GM21367 (cell line): ENCODE data around the gene CTTN.

ENCODE experiments used
- ATAC-seq: cut with Tn5 transposase; IDR thresholded peaks from one replicate; pipeline ENCODE4 v1.9.1; 2021; ENCODE audit not compliant: unreplicated experiment

CTTN gene

DNA sequence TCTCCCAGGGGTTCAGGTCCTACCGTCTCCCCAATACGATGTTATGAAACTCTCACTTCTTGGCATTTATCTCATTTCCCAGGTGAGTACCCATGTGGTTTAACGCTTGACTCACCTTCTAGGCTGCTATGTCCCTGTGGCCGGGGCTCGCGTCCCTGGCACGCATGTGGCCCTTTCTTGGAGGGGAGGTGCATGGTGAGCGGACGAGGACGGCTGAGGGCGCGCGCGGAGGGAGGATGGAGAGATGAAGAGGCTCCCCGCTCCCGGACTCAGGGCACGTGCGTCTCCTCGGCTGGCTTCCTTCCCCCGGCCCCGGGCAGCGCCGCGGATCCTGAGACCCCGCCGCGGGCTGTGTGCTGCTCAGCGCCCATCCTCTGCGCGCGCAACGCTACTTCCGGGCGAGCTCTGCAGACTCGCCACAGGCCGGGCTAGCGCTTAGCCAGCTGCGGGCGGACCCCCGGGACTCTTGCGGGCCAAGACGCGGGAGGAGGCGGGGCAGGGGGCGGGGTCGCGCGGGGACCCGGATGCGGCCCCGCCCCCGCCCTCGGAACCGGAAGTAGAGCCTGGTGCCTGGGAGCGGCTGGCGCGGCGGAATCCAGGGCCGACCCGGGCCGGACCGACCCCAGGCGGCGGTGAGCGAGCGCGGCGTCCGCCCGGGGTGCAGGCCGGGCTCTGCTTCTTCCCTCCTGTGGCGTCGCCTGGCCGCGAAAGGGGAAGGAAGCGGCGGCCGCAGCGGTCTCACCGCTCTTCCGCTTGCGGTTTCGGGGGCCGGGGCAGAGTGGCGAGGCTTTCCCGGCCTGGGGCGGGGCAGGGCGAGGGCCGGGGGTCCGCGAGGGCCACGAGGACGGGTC, at the start of gene CTTN:
Gene CTTN, plus strand, starts transcription at position 547 of the 851 bp plus-strand sequence. CDS start 8,769 bp downstream, outside the sequence.
- ATAC-seq: no peak

DNA sequence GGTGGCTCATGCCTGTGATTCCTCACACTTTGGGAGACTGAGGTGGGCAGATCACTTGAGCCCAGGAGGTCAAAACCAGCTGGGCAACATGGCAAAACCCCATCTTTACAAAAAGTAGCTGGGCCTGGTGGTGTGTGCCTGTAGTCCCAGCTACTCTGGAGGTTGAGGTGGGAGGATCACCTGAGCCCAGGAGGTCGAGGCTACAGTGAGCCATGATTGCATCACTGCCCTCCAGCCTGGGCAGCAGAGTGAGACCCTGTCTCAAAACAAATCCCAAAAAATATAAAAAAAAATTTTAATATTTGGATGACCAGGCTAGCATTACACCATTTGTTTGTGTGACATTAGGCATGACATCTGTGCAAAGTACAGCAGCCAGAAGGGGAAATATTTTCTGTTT, 49.7 kb upstream of the CTTN start:
- ATAC-seq: no peak

DNA sequence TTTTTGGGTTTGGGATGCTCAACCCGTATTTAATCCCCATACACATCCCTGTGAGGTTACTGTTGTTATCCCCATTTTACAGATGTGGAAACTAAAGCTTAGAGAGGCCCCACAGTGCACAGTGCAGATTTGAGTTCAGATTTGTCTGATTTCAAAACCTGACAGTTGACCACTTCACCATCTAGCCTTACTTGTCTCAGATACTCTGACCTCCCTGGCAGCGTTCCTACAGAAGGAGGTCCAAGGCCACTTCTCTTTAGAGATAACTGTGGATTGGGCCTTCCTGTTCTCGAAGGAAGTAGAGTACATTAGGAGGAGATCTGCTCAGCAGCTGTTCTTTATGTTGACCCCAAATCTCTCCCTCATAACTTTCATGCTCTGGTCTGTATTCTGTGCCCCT, 46.7 kb upstream of the CTTN start:
- ATAC-seq: no peak

DNA sequence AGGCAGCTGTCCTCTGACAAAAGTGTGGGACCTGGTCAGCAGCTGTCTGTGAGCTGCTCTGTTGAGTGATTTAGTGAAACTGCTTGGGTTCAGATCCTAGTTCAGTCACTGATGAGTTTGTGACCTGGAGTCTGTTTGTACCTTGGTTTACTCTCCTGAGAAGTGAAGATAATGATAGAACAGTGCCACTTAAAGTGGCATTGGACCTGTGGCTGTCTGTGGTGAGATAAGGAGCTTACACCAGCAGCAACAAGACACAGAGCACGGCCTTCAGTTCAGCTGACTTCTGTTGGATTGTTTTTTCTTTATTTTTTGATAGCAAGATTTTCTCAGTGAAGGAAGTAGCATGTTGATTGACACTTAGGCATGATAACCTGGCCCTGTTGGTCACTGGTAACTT, 46.2 kb upstream of the CTTN start:
- ATAC-seq: no peak

DNA sequence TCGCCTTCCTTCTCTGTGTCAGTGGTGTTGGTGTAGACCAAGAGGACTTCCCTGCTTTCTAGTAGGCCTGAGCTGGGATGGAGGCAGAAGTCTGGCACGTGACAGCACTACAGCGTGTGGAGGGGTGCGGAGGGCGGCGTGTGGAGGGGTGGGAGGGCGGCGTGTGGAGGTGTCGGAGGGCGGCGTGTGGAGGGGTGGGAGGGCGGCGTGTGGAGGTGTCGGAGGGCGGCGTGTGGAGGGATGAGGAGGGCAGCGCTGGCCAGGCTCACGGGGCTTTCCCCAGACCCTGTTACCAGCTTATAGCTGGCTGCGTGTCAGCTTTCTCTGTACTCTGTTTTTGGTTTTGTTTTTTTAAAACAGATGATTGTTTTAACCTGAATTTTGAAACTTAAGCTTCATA, 45.7 kb upstream of the CTTN start:
- ATAC-seq: no peak

DNA sequence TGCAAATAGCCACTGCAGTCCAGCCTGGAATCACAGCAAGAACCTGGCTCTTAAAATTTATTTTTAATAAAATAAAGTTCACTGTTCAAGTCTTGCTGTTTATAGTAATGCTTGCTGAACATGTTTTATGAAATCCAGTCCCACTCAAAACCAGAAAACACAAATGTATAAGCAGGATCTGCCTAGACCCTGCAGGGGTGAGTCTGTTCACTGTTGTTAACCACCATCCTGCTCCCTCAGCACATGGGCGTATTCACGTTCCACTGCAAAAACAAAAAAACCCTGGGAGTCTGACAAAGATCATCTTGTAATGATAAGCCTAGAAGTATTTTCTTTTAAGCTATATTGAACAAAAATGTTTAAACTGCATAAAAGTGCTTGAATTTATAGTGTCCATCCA, 45.0 kb upstream of the CTTN start:
- no peak for ATAC-seq

DNA sequence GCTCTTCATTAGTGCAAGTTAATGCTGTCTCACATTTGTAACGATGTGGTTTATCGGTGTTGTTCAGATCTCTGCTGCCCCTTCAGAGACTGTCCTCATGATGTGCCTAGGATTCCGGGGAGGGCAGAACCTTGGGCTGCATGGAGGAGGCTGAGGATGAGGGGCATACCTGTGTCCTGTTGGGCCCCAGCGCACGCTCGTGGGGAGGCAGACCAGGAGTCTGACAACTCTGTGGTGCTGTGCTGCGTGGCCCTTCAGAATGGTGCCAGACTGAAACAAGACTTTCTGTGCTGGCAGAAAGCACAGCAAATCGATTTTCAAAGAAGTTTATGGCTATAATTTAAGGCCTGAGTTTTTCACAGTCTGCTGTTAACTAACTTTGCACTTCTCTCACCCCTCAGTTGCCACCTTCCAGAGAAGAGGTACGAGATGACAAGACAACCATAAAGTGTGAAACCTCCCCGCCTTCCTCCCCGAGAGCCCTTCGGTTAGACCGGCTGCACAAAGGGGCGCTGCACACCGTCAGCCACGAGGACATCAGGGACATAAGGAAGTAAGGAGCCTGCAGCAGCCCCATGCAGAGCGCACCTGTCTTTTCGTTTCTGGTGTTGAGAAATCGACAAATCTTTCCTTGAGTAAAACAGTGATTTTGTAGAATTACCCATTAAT, 44.3 kb upstream of the CTTN start:
- no peak for ATAC-seq

DNA sequence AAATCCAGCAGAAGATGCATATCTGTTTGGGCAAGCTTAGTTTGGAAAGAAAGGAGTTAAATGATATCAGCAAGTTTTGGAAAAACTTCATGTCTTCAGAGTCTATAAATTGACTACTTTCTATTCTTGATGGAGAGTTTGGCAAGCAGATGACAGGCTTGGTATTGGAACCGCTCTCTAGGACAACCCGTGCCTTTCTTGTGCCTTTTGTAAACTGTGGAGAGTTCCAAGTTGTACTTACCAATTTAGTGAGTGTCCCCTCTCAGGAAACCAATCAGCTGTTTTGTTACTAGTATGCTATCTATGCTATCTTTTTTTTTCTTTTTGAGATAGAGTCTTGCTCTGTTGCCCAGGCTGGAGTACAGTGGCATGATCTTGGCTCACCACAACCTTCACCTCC, 43.7 kb upstream of the CTTN start:
- no peak for ATAC-seq

DNA sequence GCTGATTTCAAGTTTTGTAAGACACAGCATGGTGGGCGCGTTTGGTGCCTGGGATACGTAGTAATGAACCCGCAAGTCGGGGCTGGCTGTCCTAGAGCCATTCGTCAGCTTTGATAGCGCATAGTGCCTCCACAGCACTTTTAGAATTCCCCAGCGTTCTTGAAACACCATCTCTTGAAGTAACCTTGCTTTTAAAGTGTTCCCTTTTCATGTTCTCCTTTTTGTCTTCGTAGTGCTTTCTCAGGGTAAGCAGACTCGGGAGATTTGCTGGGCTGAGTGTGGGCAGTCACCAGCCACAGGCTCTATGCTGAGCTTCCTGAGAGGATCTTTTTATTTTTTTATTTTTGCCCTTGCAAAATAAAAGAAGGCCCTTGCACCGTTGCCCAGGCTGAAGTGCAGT, 39.6 kb upstream of the CTTN start:
- ATAC-seq: no peak

DNA sequence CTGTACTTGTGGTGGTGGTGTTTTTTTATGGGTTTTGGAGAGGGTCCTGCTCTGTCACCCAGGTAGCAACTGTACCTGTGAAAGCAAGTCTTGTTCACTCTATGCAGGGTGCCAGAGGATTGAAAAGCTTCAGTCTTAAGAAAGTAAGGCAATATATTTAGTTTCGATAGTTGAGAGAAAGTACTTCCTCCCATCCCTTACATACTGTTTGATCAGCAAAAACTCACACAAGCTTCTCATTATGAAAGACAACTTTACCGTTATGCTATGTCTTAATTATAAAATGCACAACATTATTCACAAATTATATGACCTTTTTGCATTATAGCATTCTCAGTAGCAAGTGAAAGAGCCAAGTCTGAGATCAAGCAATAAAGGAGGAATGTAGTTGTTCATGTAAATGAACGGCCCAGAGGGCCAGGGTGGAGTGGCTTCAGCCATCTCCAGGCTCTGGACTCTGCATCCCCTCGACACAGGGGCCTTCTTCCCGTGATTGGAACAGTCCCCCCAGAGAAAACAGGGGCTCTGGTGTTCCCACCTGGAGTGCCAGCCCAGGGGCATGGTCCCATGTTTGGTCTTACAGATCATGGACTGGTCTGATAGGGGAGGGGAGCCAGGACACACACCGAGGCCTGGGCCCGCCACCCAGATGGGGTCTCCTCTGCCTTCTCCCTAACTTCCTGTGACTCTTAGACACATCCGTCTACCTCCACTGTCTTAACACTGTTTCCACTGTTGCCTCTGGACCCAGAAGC, 38.7 kb upstream of the CTTN start:
- ATAC-seq: no peak

DNA sequence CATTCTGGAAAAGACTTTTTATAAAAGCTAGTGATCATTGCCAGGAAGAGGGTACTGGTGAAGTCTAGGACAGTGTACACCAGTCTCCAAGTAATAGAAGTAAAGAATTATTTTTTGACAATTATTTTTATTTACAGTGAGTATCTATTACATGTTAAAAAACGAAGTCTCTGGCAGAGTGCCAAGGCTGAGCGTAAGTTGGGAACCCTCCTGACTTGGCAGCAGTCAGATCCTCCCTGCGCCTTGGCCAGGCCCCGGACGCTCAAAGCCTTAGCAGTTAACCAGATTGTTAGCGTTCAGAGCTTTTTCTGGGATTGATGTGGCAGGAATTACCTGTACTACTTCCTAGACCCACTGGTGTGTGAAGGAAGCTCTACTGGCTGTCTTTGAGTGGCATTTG, 38.1 kb upstream of the CTTN start:
- no peak for ATAC-seq

DNA sequence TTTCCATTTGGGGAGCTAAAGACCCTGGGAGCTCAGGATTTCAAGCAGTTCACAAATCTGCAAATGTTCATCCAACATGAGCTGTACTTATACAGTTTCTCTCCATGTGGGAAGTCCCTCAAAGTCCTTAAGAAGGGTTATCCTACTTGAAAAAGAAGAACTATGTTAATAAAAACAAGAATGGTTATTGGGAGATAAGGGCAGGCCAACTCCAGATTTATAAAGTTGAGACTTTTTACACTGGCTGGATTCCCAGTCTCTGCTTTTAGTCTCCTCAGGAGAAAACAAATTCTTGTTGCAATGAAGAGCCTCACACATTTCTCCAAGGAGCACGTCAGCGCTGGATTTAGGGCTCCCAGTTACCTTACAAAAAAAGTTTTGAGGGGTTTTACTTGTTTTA, 34.2 kb upstream of the CTTN start:
- no peak for ATAC-seq

DNA sequence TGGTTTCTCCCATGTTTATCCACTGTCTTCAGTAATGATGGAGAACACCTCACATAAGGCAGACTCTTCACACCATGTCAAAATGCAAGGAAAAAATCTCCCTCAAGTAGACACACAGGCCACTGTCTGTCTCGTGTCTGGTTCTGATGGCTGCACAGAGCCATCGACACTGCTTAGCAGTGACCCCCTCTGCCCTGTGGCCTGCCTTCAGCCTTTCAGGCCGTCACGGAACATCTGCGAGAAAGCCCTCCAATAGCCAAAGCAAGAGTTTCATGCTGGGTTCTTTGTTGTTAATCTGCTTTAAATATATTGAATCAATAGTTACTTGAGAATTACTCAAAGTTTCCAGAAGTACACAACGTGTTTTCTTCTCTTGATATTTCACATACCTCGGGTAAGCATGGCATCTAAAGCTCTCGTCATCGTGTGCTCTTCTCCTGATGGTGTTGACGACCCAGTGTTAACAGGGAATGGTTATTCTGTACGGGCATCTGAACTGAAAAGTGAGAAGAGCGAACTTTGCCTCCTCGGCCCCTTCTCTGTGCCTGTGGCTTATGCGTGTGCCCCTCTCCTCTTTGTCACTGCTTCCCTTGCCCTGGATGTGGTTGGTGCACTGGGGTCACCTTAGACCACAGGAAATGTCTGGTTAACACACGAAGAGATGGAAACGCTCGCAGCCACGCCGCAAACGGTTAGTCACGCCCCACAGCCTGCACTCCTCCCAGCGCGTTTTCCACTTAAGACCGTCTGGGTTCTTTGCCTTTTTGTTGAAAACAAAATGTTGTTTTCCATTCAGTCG, 33.4 kb upstream of the CTTN start:
- no peak for ATAC-seq

DNA sequence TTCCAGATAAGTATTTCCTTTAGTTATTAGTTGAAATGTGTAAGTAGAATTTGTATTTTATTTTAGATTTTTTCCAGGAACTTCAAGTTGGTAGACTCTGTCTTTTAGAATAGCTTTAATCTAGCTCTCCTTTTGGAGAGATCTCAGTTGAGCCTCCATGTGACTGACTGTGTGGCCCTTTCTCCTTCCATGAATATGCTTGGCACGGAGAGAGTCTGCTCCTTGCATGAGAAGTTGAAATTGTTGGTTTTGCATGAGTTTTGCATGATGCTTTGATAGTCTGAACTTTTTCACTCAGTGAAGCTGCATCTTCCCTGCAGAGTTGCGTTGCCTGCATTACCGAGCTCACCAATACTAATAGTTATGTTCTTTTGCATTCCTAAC, 32.8 kb upstream of the CTTN start:
- ATAC-seq: no peak

DNA sequence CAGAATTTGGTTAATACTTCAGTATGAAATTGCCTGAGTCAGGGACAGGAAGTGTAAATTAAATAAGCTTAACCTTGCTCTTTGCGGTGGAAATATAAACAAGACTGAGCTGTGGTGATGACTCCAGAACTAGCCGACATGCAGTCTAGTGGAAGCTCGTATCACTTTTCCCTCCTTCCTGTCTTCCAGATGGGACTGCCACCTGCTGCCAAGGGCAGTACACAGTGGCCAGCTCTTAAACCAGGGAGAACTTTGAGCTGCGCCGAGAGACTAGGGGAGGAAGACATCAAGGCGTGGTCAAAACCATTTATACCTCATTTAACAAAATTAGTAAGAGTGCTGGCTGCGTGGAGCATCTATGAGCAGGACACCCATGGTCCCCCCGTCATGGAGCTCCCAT, 31.3 kb upstream of the CTTN start:
- ATAC-seq: no peak

DNA sequence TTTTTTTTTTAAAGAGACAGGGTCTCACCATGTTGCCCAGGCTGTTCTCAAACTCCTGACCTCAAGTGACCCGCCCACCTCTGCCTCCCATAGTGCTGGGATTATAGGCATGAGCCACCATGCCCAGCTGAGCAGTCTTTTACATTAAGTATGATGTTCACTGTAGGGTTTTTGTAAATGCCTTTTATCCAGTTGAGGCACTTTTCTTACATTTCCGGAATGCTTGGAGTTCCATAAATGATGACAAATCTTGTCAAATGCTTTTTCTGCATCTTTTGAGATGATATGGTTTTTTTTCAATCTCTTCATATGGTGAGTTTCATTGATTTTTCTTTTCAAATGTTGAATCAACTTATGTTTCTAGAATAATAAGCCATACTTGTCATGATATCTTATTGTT, 29.4 kb upstream of the CTTN start:
- no peak for ATAC-seq

DNA sequence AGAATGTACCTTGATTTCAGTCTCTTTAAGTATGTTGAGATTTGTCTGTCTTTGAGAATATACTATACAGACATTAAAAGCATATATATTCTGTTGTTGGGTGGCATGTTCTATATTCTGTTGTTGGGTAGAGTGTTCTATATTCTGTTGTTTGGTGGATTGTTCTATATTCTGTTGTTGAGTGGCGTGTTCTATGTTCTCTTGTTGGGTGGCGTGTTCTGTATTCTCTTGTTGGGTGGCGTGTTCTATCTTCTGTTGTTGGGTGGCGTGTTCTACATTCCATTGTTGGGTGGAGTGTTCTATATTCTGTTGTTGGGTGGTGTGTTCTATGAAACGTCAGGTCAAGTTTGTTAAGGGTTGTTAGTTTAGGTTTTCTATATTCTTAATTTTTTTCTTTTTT, 27.1 kb upstream of the CTTN start:
- no peak for ATAC-seq

DNA sequence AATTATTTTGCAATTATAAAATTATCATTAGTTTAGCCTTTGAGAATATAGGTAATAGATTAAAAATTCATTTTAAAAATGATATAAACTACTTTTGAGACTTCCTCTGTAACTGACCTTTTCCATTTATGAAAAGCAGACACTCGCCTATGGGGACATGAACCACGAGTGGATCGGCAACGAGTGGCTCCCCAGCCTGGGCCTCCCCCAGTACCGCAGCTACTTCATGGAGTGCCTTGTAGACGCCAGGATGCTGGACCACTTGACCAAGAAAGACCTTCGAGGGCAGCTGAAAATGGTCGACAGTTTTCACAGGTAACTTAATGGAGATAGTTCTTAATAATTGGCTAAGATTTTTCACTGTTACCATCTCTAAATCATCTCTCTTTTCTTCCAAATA, 26.3 kb upstream of the CTTN start:
- no peak for ATAC-seq

DNA sequence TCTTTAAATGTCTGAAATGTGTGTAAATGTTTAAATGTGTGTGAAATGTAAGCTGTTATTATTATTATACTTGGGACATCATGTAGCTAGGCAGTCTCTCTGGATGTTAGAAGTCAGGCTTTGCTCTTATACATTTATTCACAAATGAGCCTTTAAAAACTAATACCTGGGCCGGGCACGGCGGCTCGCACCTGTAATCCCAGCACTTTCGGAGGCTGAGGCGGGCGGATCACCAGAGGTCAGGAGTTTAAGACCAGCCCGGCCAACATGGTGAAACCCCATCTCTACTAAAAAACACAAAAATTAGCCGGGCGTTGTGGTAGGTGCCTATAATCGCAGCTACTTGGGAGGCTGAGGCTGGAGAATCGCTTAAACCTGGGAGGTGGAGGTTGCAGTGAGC, 21.7 kb upstream of the CTTN start:
- ATAC-seq: no peak

DNA sequence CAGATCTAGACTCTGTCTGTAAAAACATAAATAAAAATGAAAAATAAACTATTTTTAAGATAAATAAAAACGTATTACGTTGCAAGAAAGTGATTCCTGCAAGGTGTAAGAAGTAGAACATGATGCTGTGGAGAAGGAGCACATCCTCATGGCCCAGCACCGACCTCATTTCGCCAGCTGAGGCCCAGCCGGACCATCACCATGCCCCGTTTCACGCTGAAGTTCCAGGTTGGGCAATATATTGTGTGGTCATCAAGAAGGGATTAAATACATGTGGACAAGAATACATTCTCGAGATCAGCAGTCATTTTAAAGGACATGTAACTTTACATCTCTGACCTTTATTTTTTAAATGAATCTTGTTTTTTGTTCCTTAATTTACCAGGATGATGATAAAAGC, 20.7 kb upstream of the CTTN start:
- ATAC-seq: no peak

DNA sequence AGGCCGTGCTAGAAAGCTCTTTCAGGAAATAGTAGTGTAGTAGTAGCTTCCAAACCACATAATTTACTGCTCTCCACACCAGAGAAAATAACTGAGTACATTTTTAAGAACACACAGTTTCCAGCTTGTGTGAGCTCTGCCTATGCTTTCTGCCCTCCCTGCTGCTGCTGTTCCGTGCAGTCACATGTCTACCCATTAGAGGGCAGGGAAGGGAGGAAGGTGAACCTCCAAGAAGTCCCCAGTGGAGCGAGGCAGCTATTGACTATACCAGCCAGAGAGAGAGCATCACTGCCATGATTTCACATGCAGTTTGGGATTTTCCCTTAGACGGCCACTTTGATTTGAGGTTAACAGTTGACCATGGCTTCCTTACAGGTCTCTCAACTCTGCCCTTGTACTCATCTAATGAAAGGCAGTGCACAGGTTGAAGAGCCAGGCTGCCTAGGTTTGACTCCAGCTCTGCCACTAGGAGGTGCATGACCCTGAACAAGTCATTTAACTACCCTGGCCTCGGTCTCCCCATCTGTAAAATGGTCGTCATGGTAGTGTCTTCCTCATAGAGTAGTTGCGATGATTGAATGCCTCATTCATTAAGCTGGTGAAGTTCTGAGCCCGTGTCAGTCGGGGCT, 19.7 kb upstream of the CTTN start:
- no peak for ATAC-seq
